Activated CD4-positive, alpha-beta memory T cell treated with anti-CD3 and anti-CD28 coated beads, Interleukin-2, amount 10 ng/mL, durations not matched to agents 7 days and 5 days (primary cell): ENCODE measurements around the gene TBCD. TPM values are rescaled to one million over a fixed set of nuclear protein-coding genes. Genes with fewer than 3 reads are reported as not detected.

Experiments
- CTCF ChIA-PET: fragments of 350-600 bp; sonication (Branson Sonifier 250); formaldehyde crosslinking; loops from one replicate; lab custom pipeline; 2021; ENCODE audit warnings: antibody characterized with exemption, inconsistent platforms; lab: Charles Lee
- POLR2A ChIA-PET: fragments of 350-600 bp; sonication (Branson Sonifier 250); formaldehyde crosslinking; loops from one replicate; lab custom pipeline; 2021; ENCODE audit warnings: antibody characterized with exemption; lab: Charles Lee
- DNase-seq: peaks from one replicate; pipeline ENCODE4 v3.0.0-alpha.2; 2020
- H3K27ac Mint-ChIP-seq: one replicate; pipeline ENCODE4 v1.8.0; 2021; ENCODE audit warnings: mild to moderate bottlenecking, mixed read lengths
- H3K27me3 Mint-ChIP-seq: one replicate; pipeline ENCODE4 v1.8.0; 2021; ENCODE audit warnings: mixed read lengths
- H3K36me3 Mint-ChIP-seq: one replicate; pipeline ENCODE4 v1.8.0; 2021; ENCODE audit warnings: low read depth, mixed read lengths
- H3K4me1 Mint-ChIP-seq: one replicate; pipeline ENCODE4 v1.8.0; 2021; ENCODE audit warnings: mixed read lengths
- H3K4me3 Mint-ChIP-seq: one replicate; pipeline ENCODE4 v1.8.0; 2021; ENCODE audit warnings: mild to moderate bottlenecking, mixed read lengths
- H3K9me3 Mint-ChIP-seq: one replicate; pipeline ENCODE4 v1.8.0; 2021; ENCODE audit warnings: mixed read lengths
- total RNA-seq, 2 experiments: library from RNA; stranded (reverse); gene quantifications; one replicate each; pipeline ENCODE4 v1.2.3, GENCODE V29; 2021

TBCD gene
- total RNA-seq, 2 experiments from 2014 or later = 133 to 135 TPM

DNA sequence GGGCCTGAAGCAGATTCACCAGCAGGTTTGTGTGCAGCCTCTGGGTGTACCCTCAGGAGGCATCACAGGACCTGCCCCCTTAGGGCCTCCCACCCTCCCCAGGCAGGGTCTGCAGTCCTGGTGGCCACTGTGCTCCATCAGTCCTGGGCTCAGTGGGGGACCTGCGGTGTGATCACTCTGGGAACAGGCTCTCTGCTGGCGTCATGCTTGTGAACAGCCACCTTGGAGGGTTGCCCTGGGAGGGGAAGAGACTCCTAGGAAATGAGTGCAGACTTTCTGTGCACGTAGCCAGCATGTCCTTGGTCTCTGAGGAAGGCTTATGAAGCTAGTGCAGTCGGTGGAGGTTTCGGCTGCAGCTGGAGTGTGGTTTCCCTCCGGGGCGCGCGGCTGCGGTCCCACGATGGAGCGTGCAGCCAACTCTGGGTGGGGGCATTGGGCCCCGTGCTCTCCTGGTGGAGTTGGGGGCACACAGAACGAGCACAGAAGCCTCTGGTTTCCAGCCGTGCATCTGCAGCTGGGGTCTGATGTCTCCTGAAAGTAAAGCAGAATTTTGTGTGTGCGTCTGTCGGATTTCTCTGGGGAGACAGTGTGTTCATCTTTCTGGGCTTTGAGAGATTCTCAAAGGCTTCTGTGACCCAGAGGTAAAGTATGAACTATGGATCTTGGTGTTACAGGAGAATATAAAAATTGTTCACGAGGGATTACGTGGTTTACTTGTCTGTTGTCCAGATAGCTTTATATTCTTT, 156.1 kb downstream of the TBCD start:
- peaks cover 22% of the 10 kb centered on the region for H3K36me3 Mint-ChIP-seq
- ChIA-PET POLR2A (no interaction called here), CTCF (no interaction called here)
- H3K27me3 Mint-ChIP-seq = no peaks in the 10 kb centered on the region
- no peak overlapping the region for H3K4me3 Mint-ChIP-seq
- no peak overlapping the region for H3K27ac Mint-ChIP-seq
- no peaks in the 10 kb centered on the region for H3K9me3 Mint-ChIP-seq
- DNase-seq = no peak
- H3K4me1 Mint-ChIP-seq = peaks cover 10% of the 10 kb centered on the region

DNA sequence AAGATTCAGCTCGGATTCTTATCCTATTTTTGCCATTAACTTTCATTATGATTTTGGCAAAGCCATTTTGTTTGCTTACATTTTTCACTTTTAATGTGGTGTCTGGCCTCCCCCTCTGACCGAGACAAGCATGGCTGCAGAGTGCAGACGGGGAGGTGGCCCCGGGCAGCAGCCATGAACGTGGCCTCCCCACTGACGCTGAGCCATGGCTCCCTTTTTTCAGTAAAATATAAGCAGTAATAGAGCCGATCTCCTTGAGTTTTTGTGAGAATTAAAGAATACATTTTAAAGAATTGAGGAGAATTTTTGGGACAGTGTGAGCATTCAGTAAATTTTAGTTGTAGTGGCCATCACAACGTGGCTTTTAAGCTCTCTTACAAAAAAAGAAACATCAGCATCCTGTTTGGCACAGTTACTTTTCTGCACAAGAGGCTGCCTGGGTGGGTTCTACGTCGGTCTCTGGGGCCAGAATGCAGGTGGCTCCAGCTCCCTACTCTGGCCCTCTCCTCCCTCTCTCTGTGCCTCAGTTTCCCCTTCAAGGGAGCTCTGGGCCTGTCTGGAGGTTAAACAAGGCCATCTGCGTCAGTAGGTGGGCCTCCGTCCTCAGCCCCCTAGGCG, 156.8 kb downstream of the TBCD start:
- no peak for DNase-seq
- ChIA-PET POLR2A (no interaction called here), CTCF (interaction anchor here (0.6 kb wide), 1 partner anchor 51 kb away, joined by 3 read pairs; no protein-coding TSS in a partner anchor)
- Mint-ChIP-seq H3K9me3 (no peaks in the 10 kb centered on the region), H3K36me3 (peaks cover 21% of the 10 kb centered on the region), H3K27ac (no peak overlapping the region), H3K27me3 (no peaks in the 10 kb centered on the region), H3K4me1 (peaks cover 10% of the 10 kb centered on the region), H3K4me3 (no peak overlapping the region)

DNA sequence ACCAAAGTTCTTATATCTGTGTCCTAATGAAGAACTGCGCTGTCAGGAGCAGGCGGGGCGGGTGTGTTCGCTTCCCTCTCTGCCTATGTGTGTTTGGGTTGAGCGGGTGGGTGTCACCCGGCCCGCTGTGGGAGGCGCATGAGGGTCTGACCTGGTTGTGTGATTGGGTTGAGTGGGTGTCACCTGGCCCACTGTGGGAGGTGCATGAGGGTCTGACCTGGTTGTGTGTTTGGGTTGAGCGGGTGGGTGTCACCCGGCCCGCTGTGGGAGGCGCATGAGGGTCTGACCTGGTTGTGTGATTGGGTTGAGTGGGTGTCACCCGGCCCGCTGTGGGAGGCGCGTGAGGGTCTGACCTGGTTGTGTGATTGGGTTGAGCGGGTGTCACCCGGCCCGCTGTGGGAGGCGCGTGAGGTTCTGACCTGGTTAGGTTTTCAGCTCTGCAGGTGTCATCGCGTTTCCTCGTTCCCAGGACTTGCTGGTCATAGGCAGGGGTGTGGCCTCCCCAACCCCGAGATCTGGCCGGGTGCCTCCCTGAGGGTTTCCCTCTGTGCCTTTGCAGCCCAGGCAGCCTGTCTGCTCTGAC, 157.5 kb downstream of the TBCD start:
- POLR2A ChIA-PET = no interaction called here
- Mint-ChIP-seq H3K27ac (no peak overlapping the region), H3K4me1 (peaks cover 10% of the 10 kb centered on the region), H3K36me3 (peaks cover 17% of the 10 kb centered on the region), H3K9me3 (no peaks in the 10 kb centered on the region), H3K27me3 (no peaks in the 10 kb centered on the region), H3K4me3 (no peak overlapping the region)
- DNase-seq = no peak
- CTCF ChIA-PET = interaction anchor here (0.6 kb wide), 1 partner anchor 52 kb away, joined by 3 read pairs; no protein-coding TSS in a partner anchor

DNA sequence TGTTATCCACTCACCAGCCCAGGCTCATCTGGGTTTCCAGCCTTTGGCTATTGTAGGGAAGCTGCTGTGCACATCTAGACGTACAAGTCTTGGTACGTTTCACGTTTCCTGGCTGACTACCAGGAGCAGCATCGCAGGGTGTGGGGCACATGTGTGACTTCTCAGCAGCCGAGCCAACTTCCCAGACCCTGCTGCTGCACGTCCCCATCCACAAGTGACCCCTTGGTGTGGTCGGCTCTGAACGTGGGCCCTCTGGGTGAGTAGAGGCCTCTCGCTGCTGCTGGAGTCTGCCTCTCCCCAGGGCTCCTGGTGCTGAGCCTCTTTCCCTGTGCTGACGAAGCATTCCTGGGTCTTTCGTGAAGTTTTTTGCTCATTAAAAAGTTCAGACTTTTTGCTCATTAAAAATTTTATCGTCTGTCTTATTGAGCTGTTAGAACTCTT, 158.2 kb downstream of the TBCD start:
- no peak overlapping the region for H3K27ac Mint-ChIP-seq
- no peak overlapping the region for H3K4me3 Mint-ChIP-seq
- no peaks in the 10 kb centered on the region for H3K27me3 Mint-ChIP-seq
- peaks cover 20% of the 10 kb centered on the region for H3K36me3 Mint-ChIP-seq
- no peak for DNase-seq
- no peaks in the 10 kb centered on the region for H3K9me3 Mint-ChIP-seq
- peaks cover 10% of the 10 kb centered on the region for H3K4me1 Mint-ChIP-seq
- POLR2A ChIA-PET = interaction anchor here (1.2 kb wide), 1 partner anchor 46 kb away, joined by 5 read pairs; no protein-coding TSS in a partner anchor
- CTCF ChIA-PET = no interaction called here

DNA sequence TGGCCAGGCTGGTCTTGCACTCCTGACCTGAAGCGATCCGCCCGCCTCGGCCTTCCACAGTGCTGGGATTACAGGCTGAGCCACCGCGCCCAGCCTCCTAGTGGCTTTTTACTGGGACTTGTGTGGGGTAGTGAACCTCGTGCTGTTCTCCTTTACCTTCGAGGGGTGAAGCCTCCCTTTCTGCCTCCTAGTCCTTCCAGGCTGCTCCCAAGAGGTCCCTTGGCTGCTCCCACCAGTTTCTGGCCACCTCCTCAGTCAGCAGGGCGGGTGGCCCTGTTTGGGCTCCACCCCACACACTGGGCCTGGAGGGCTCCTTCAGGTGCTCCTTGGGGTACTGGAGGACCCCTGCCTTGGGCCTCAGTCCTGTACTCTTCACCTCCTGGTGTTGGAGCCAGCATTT, 158.9 kb downstream of the TBCD start:
- H3K27me3 Mint-ChIP-seq = no peaks in the 10 kb centered on the region
- H3K36me3 Mint-ChIP-seq = peaks cover 22% of the 10 kb centered on the region
- CTCF ChIA-PET = interaction anchor here (1.4 kb wide), 1 partner anchor 129 kb away, joined by 7 read pairs; no protein-coding TSS in a partner anchor
- H3K27ac Mint-ChIP-seq = no peak overlapping the region
- no peak overlapping the region for H3K4me3 Mint-ChIP-seq
- H3K9me3 Mint-ChIP-seq = no peaks in the 10 kb centered on the region
- POLR2A ChIA-PET = interaction anchor here (1.2 kb wide), 1 partner anchor 46 kb away, joined by 5 read pairs; no protein-coding TSS in a partner anchor
- peaks cover 10% of the 10 kb centered on the region for H3K4me1 Mint-ChIP-seq
- DNase-seq = no peak

DNA sequence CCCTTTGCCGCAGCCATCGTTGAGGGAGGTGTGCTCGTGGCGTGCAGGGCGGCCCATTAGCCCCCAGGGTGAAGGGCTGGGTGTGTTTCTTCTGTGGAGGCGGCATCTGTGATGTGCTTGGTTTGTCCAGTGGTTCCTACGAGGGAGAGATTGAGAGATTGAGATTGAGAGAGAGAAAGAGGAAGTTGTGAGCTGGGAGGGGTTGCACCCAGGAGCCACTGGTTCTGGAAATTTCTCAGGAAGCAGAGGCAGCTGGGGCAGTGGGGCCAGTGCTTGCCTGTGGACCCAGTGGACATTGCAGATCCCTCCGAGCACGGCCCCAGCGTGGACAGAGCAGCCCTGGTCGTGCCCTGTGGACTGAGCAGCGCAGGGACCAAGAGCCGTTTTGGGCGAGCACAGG, 160.0 kb downstream of the TBCD start:
- Mint-ChIP-seq H3K9me3 (no peaks in the 10 kb centered on the region), H3K27ac (peak overlapping the region; percentile 1), H3K36me3 (peaks cover 17% of the 10 kb centered on the region), H3K4me3 (no peak overlapping the region), H3K27me3 (no peaks in the 10 kb centered on the region), H3K4me1 (peaks cover 15% of the 10 kb centered on the region)
- ChIA-PET POLR2A (interaction anchor here (0.8 kb wide), 1 partner anchor 27 kb away, joined by 3 read pairs; no protein-coding TSS in a partner anchor), CTCF (interaction anchor here (1.4 kb wide), 1 partner anchor 130 kb away, joined by 7 read pairs; no protein-coding TSS in a partner anchor)
- DNase-seq = no peak

DNA sequence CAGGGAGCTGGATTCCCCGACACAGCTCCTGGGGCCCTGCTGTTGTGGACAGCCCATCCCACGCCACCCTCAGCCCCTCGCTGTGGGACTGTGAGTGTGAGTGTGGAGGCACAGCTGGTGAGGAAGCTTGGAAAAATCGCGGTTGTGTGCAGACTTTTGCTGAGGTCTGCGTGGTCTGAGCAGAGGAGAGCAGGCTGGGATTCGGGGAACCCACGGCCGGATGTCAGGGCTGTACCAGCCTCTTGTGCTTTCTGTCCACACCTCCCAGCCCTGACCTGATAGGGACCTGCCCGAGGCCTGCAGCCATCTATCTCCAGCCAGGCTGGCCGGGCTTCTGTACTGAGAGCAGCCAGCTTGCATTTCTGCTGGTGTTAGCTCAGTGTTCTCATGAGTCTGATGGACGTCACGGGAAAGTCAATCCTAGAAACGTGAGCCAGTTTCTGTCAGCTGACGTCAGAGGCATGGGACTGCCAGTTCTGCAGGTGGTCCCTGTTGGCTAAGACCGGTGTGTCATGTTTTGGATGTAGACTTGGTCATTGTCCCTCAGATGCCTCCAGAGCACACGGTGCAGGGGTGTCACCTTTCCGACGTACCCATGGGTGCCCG, 160.7 kb downstream of the TBCD start:
- H3K27ac Mint-ChIP-seq = no peak overlapping the region
- DNase-seq = no peak
- H3K4me1 Mint-ChIP-seq = peaks cover 15% of the 10 kb centered on the region
- peaks cover 12% of the 10 kb centered on the region for H3K36me3 Mint-ChIP-seq
- no peaks in the 10 kb centered on the region for H3K27me3 Mint-ChIP-seq
- H3K4me3 Mint-ChIP-seq = no peak overlapping the region
- ChIA-PET CTCF (no interaction called here), POLR2A (interaction anchor here (0.8 kb wide), 1 partner anchor 28 kb away, joined by 3 read pairs; no protein-coding TSS in a partner anchor)
- no peaks in the 10 kb centered on the region for H3K9me3 Mint-ChIP-seq

DNA sequence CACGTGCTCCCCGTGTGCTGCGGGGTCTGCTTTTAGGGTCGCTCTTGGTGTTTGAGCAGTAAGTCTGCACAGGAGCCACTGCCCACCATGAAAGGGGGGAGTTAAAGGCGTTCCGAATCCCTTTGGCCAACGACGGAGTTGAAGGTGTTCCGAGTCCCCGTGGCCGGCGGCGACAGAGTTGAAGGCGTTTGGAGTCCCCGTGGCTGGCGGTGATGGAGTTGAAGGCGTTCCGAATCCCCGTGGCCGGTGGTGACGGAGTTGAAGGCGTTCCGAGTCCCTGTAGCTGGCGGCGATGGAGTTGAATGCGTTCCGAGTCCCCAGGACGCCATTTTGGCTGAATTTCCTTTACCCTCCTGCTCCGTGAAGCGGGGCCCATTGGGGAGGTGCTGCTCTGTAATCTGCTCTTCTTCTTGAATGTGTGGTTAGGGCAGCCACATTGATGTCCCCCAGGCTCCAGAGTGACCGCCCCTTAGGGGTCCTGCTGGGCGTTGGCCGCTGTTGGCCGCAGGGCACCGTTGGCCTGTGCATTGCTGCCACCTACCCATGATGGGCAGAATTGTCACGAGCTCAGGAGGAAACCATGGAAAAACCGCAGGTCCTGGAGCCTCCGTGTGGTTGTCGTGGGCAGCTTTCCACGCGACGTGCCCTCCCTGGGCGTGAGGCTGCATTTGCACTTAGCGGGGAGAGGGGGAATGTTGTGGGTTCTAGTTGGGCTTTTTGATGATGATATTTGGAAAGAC, 161.6 kb downstream of the TBCD start:
- ChIA-PET CTCF (interaction anchor here (1.3 kb wide), 1 partner anchor 132 kb away, joined by 8 read pairs; no protein-coding TSS in a partner anchor), POLR2A (interaction anchor here (1.2 kb wide), 1 partner anchor 11 kb away, joined by 3 read pairs; no protein-coding TSS in a partner anchor)

DNA sequence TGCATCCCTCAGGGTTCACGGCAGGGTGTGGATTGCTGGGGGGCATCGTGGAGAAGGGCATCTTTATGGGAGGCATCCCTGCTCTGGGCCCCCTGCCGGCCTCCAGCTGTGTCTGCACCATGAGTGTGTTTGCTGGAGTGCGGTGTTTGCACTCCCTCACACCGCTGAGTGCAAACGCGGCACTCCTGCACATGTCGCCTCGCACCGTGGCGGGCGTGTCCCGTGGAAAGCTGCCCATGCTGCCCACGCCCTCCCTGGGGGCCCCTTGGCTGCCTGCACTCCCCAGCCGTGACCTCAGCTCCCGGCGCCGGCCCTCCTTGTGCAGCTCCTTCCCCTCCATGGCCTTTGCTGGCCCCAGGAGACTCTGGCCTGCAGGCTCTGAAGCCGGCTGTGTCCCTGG, 162.5 kb downstream of the TBCD start:
- ChIA-PET CTCF (interaction anchor here (0.8 to 1.3 kb wide), 2 partner anchors 133 to 146 kb away, joined by 3 to 8 read pairs; no protein-coding TSS in a partner anchor), POLR2A (interaction anchor here (1.2 kb wide), 1 partner anchor 10 kb away, joined by 3 read pairs; no protein-coding TSS in a partner anchor)

More for the DNA sequence above, 161.6 kb downstream of the TBCD start:
- H3K36me3 Mint-ChIP-seq = peaks cover 12% of the 10 kb centered on the region
- H3K27me3 Mint-ChIP-seq = no peaks in the 10 kb centered on the region
- peaks cover 15% of the 10 kb centered on the region for H3K4me1 Mint-ChIP-seq
- no peaks in the 10 kb centered on the region for H3K9me3 Mint-ChIP-seq
- no peak overlapping the region for H3K27ac Mint-ChIP-seq
- DNase-seq = no peak
- no peak overlapping the region for H3K4me3 Mint-ChIP-seq

DNA sequence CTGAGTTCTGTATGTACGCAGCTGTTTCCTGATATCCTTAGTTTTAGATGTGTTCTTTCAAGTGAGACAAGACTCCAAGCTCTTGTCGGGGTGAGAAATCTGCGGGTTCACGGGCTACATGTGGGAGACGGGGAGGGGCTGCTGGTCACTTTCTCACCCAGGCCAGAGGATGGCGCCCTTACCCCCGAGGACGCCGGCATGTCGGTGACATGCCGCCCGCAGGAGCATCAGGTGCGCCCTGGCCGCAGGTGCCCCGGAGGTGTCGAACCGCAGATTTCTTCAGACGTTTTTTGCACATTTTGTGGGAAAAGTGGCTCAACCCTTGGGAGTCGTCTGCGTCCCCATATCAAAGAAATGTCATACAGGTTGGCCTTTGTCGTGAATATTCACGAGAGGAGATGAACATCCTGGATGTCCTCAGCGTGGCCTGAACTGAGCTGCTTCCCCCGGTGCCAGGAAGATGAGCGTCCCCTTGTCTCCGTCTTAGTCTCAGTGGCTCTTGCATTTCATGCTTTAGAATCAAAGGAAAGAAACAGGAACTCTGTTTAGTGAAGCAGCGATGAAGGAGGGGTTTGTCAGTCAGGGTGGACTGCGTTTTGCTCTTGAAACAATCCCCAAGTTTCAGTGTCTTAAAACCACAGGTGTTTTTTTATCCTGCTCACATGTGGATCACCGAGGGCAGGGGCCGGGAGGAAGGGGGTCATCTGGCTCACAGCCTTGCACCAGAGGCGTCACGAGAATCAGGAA, 163.3 kb downstream of the TBCD start:
- H3K36me3 Mint-ChIP-seq = peaks cover 12% of the 10 kb centered on the region
- H3K4me1 Mint-ChIP-seq = peaks cover 10% of the 10 kb centered on the region
- no peaks in the 10 kb centered on the region for H3K9me3 Mint-ChIP-seq
- POLR2A ChIA-PET = no interaction called here
- H3K4me3 Mint-ChIP-seq = no peak overlapping the region
- H3K27me3 Mint-ChIP-seq = no peaks in the 10 kb centered on the region
- no peak for DNase-seq
- H3K27ac Mint-ChIP-seq = no peak overlapping the region
- CTCF ChIA-PET = interaction anchor here (0.8 kb wide), 1 partner anchor 147 kb away, joined by 3 read pairs; no protein-coding TSS in a partner anchor

More for the DNA sequence above, 162.5 kb downstream of the TBCD start:
- Mint-ChIP-seq H3K27me3 (no peaks in the 10 kb centered on the region), H3K4me1 (peaks cover 13% of the 10 kb centered on the region), H3K4me3 (no peak overlapping the region), H3K36me3 (peaks cover 12% of the 10 kb centered on the region), H3K27ac (no peak overlapping the region), H3K9me3 (no peaks in the 10 kb centered on the region)
- DNase-seq = no peak

DNA sequence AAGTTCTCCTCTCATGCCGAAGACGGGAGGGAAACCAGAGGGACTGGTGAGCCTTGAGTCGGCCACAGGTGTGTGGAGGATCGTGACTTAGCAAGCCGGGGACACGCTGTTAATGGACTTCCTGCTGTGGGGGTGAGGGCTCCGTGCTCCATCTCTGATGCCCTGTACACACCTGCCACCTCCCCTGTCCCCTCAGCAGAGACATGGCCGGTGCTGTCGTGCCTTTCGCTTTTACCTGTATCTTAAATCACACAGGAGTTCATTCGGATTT, 163.8 kb downstream of the TBCD start:
- POLR2A ChIA-PET = no interaction called here
- no peaks in the 10 kb centered on the region for H3K27me3 Mint-ChIP-seq
- no peak overlapping the region for H3K27ac Mint-ChIP-seq
- no peak for DNase-seq
- peaks cover 12% of the 10 kb centered on the region for H3K36me3 Mint-ChIP-seq
- H3K9me3 Mint-ChIP-seq = no peaks in the 10 kb centered on the region
- peaks cover 10% of the 10 kb centered on the region for H3K4me1 Mint-ChIP-seq
- H3K4me3 Mint-ChIP-seq = no peak overlapping the region
- CTCF ChIA-PET = no interaction called here
